Measurements from ENCODE around the gene EXOC3L4. TPM values are rescaled to one million over a fixed set of nuclear protein-coding genes. Genes with fewer than 3 reads are reported as not detected.

Gene EXOC3L4
- total and polyA plus RNA-seq, 5 donors: 0.63 to 2.5 (median 1.2) TPM

DNA sequence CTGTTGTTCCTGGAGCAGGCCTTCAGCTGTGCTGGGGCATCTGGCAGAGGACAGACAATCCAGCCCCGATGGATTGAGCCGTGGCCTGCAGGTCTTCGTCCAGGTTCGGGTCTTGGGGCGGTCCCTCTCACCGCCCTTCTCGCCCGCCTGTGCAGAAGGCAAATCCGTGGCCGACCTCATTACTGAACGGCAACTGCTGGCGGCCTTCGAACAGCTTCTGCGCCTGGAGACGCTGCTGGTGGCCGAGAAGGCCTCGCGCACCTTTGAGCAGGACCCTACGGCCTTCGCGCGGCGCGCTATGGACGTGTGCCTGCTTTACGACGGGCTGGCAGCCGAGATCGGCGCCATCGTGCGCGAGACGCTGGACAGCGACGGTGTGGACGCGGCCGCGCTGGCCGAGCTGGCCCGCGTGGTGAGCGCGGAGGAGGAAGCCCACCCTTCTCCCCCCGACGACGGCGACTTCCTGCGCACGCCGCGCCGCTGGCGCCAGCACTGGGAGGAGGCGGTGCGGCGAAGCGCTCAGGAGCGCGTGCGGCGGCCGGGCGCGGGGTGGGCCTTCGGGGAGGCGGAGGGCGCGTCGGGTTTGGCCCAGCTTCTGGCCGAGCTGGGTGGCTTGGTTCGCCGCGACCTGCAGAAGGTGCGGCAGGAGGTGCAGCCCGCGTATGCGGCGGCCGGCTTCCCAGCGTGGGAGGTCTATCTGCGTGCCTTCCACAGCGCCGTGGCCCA lies 7.6 kb downstream of the EXOC3L4 start:
- Histone ChIP-seq H3K27ac (ENCODE audit: low read length) (no peak overlapping the region), H3K4me1 (ENCODE audit: control insufficient read depth, insufficient read depth, low read length) (no peaks in the 10 kb centered on the region), H3K4me3 (ENCODE audit: low read length) (no peak overlapping the region), H3K9me3 (ENCODE audit: control insufficient read depth, low read length) (no peaks in the 10 kb centered on the region), H3K27me3 (ENCODE audit: control insufficient read depth, insufficient read depth) (no peaks in the 10 kb centered on the region)
- ATAC-seq (no peak), DNase-seq (peak in 2 of 3 donors; percentile 64 to 67)
- 23% methylated on average over 85 of the region's 85 CpGs for WGBS
- intact Hi-C loops (cut with DNase I): loop anchor here in 2 of 4 donors (10.0 kb wide), 2 partner anchors 83 to 193 kb away; no protein-coding TSS in a partner anchor

DNA sequence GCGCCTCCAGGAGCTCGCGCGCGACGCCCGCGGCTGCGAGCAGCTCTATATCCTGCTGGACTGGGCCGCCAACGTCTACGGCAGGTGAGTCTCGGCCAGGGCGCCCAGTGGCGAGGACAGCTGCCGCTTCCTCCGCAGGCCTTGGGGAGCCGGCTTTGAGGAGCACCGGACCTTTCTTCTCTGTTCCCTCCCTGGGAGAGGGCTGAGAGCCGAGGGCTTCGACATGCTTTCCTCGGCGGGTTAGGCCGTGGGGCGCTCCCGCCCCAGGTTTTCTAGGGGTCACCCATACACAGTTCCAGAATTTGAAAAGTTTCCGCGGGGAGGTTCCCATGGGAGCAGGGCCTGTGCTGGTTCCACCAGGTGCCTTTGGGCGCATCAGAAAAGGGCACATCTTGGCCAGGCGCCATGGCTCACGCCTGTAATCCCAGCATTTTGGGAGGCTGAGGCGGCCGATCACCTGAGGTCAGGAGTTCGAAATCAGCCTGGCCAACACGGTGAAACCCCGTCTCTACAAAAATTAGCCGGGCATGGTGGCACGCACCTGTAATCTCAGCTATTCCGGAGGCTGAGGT lies 8.2 kb downstream of the EXOC3L4 start:
- Histone ChIP-seq H3K4me3 (ENCODE audit: low read length) (no peak overlapping the region), H3K27me3 (ENCODE audit: control insufficient read depth, insufficient read depth) (no peaks in the 10 kb centered on the region), H3K4me1 (ENCODE audit: control insufficient read depth, insufficient read depth, low read length) (no peaks in the 10 kb centered on the region), H3K9me3 (ENCODE audit: control insufficient read depth, low read length) (no peaks in the 10 kb centered on the region), H3K27ac (ENCODE audit: low read length) (no peak overlapping the region)
- DNase-seq (peak in 2 of 3 donors; percentile 63 to 64), ATAC-seq (no peak)
- WGBS: 40% methylated on average over 39 of the region's 39 CpGs
- intact Hi-C loops (cut with DNase I): loop anchor here in 2 of 4 donors (10.0 kb wide), 2 partner anchors 82 to 192 kb away; no protein-coding TSS in a partner anchor

DNA sequence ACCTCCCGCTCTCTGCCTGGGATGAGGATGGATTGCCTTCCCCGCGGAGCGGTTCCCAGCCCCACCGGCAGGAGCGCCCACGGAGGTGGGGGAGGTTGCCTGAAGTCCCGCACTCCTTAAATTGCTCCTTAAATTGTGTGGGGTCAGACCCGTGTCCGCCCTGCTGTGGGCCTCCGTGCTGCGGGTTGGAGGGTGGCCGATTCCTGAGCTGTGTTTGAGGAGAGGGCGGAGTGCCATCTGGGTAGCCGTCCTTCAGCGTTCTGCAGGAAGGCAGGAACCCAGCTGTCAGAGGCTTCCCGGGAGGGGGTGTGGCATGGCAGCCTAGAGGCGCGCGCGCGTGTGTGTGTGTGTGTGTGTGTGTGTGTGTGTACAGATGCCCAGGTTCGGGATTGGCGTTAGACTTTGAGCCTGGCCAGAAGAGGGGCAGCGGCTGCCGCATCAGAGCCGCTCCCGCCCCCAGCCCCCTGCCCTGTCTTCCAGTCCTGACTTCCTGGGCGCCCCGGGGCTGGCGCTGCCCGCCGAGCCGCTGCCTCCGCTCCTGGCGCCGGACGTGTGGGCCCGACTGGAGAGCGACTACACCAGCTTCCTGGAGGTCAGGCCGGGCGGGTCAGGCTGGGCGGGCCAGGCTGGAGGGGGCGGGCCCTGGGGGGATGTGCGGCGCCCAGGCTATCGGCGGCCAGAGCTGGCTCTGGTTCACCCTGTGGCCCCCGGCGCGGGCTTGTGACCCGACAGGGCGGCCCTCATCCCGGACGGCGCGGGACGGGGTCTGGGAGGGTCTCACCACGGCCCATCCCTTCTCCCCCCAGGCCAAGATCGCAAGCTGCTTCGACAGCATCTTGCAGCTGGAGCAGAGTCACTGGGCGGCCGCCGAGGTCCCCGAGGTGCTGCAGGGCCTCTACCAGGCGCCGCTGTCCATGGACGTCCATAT lies 9.2 kb downstream of the EXOC3L4 start:
- Histone ChIP-seq H3K4me3 (ENCODE audit: low read length) (no peak overlapping the region), H3K4me1 (ENCODE audit: control insufficient read depth, insufficient read depth, low read length) (no peaks in the 10 kb centered on the region), H3K9me3 (ENCODE audit: control insufficient read depth, low read length) (no peaks in the 10 kb centered on the region), H3K27ac (ENCODE audit: low read length) (no peak overlapping the region), H3K27me3 (ENCODE audit: control insufficient read depth, insufficient read depth) (no peaks in the 10 kb centered on the region)
- intact Hi-C loops (cut with DNase I): loop anchor here in 3 of 4 donors (2.0 to 10.0 kb wide), 3 partner anchors 81 to 191 kb away; no protein-coding TSS in a partner anchor
- DNase-seq (peak; percentile 71 to 88 (median 83)), ATAC-seq (peak; percentile 45 to 72)
- WGBS: 9% methylated on average over 68 of the region's 68 CpGs

DNA sequence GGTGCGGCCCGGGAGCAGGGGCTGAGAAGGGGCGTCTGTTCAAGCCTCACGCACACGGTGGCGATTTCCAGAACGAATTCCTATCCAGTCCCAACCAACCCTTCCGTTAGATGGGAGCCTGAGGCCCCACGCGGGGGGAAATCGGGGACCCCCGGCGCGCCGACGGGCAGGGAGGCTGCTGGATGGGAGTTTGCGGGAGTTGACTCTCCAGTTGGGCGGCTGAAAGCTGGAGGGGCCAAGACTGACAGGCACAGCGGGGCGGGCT lies 9.8 kb downstream of the EXOC3L4 start:
- DNase-seq (no peak), ATAC-seq (no peak)
- intact Hi-C loops (cut with DNase I): loop anchor here in 3 of 4 donors (2.0 to 10.0 kb wide), 3 partner anchors 80 to 190 kb away; no protein-coding TSS in a partner anchor
- H3K27me3 ChIP-seq (ENCODE audit: control insufficient read depth, insufficient read depth): no peaks in the 10 kb centered on the region
- H3K9me3 ChIP-seq (ENCODE audit: control insufficient read depth, low read length): no peaks in the 10 kb centered on the region
- H3K4me3 ChIP-seq (ENCODE audit: low read length): no peak overlapping the region
- H3K4me1 ChIP-seq (ENCODE audit: control insufficient read depth, insufficient read depth, low read length): no peaks in the 10 kb centered on the region
- WGBS: 7% methylated on average over 20 of the region's 20 CpGs
- H3K27ac ChIP-seq (ENCODE audit: low read length): no peak overlapping the region

DNA sequence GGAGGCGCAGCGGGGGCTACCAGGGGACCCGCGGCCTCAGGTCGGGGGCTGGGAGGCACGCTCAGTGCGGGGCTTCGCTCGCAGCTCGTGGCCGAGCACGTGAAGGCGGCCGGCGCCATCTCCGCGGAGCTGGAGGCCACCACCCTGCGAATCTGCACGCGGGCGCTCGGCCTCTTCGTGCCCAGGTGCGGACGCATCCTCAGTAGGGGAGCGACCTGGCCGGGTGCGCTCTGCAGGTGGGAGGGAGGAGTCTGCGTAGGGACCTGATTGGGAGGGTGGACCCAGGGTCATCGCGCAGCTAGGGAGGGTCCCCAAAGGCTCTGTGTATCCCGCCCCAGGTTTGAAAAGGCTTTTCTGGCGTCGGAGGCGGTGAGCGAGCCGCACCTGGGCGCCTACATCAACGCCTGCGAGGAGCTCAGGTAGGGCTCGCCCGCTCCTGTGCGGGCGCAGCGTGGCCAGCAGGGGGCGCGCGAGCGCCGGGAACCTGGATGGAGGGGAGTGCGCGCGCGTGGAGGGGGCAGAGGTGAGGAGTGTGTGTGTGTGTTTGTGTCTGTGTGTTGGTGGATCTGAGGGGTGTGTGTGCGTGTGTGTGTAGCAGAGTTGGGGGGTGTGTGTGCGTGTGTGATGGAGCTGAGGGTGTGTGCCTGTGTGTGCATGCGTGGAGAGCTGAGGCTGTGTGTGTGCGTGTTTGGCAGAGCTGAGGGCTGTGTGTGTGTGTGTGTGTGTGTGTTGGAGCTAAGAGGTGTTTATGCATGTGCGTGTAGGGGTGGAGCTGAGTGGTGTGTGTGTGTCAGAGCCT lies 10.3 kb downstream of the EXOC3L4 start:
- ATAC-seq (peak; percentile 74 to 81), DNase-seq (peak; percentile 66 to 89 (median 88))
- no peaks in the 10 kb centered on the region for H3K4me1 ChIP-seq (ENCODE audit: control insufficient read depth, insufficient read depth, low read length)
- no peaks in the 10 kb centered on the region for H3K27me3 ChIP-seq (ENCODE audit: control insufficient read depth, insufficient read depth)
- H3K9me3 ChIP-seq (ENCODE audit: control insufficient read depth, low read length): no peaks in the 10 kb centered on the region
- 5% methylated on average over 59 of the region's 59 CpGs for WGBS
- intact Hi-C loops (cut with DNase I): loop anchor here (2.0 to 10.0 kb wide), 5 partner anchors 80 to 190 kb away; no protein-coding TSS in a partner anchor
- no peak overlapping the region for H3K27ac ChIP-seq (ENCODE audit: low read length)
- H3K4me3 ChIP-seq (ENCODE audit: low read length): no peak overlapping the region

DNA sequence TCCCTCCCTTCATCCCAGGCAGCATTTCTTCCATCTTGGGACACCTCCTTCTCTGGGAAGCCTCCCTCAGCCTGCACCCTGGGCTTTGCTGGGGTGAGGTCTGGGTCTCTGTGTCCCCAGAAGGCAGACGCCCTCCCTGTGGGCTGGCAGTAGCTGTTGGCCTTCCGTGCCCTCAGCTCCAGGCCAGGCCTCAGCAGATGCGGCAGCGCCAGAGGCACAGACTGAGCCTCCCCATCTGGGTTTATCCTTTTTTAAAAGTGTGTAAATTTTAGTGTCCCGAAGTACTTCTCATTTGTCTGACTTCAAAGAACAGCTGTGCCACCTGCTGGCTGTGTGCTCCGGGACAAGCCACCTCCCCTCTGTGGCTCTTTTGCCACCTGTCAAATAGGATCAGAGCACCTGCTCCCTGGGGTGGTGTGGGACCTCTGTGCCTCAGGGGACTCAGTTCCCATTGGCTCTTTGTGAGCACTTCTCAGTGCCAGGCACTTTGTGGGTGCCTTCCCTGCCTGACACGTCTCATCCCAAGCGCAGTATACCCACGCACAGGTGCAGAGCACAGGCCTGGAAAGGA lies 11.1 kb downstream of the EXOC3L4 start:
- DNase-seq (peak in 2 of 3 donors; percentile 44 to 46), ATAC-seq (no peak)
- no peaks in the 10 kb centered on the region for H3K9me3 ChIP-seq (ENCODE audit: control insufficient read depth, low read length)
- H3K4me1 ChIP-seq (ENCODE audit: control insufficient read depth, insufficient read depth, low read length): no peaks in the 10 kb centered on the region
- H3K4me3 ChIP-seq (ENCODE audit: low read length): no peak overlapping the region
- intact Hi-C loops (cut with DNase I): loop anchor here (2.0 to 10.0 kb wide), 5 partner anchors 79 to 189 kb away; no protein-coding TSS in a partner anchor
- H3K27me3 ChIP-seq (ENCODE audit: control insufficient read depth, insufficient read depth): no peaks in the 10 kb centered on the region
- WGBS: 75% methylated on average over 9 of the region's 9 CpGs
- H3K27ac ChIP-seq (ENCODE audit: low read length): no peak overlapping the region

DNA sequence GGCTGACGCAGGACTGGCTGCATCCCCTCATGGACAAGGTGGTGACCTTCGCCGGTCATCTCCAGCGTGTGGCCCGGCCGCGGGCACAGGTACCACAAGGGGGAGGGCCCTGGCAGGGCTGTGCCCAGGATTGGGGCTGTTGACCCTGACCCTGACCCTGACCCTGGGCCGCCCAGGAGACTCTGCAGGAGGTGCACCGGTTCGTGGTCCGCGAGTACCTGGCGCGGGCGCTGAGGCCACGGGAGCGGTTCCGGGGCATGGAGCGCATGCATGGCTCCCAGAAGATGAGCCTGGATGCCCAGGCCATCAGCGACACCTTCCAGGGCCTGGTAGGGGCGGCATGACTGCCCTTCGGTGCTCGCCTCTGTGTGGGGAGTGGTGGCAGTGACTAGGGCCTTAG lies 12.9 kb downstream of the EXOC3L4 start:
- Histone ChIP-seq H3K4me1 (ENCODE audit: control insufficient read depth, insufficient read depth, low read length) (no peaks in the 10 kb centered on the region), H3K27me3 (ENCODE audit: control insufficient read depth, insufficient read depth) (no peaks in the 10 kb centered on the region), H3K4me3 (ENCODE audit: low read length) (no peak overlapping the region), H3K27ac (ENCODE audit: low read length) (no peak overlapping the region), H3K9me3 (ENCODE audit: control insufficient read depth, low read length) (no peaks in the 10 kb centered on the region)
- intact Hi-C loops (cut with DNase I): loop anchor here in 3 of 4 donors (5.0 to 10.0 kb wide), 4 partner anchors 77 to 187 kb away; no protein-coding TSS in a partner anchor
- no peak for DNase-seq
- 95% methylated on average over 23 of the region's 23 CpGs for WGBS
- ATAC-seq: no peak

DNA sequence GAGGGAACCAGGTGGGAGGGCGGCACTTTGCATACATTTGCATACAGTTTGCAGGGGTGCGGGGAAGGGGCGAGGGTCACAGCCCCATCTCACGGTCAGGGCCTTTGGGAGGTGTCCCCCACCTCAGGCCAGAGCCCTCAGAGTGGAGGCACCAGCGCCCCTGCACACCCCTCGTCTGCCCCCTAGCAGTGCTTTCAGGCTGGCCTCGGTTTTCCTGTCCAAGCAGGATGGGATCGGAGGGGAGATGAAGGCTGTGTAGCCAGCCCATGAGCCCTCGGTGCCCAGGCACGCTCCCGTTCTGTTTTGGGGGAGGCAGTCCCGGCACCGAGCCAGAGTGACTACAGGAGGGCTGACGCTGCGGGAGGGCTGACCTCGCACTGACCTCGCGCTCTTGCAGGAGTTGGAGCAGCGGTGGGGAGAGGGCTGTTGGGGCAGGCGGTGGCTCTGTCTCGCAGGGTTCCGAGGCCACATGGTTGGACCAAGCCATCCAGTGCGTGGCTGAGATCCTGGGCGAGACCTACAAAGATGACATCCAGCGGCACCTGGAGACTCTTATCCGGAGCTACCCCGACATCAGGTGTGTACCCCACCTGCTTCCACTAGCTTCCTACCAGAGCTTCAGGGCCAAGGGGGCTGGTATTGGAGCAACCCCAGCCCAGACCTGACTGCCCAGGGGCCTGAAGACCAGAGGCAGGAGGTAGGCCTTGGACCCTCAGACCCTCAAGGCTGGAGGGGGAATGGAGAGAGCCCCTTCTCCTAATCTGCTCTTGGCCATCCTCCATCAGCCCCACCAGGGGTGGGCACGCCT lies 13.6 kb downstream of the EXOC3L4 start:
- Histone ChIP-seq H3K9me3 (ENCODE audit: control insufficient read depth, low read length) (no peaks in the 10 kb centered on the region), H3K27me3 (ENCODE audit: control insufficient read depth, insufficient read depth) (no peaks in the 10 kb centered on the region), H3K4me3 (ENCODE audit: low read length) (no peak overlapping the region), H3K27ac (ENCODE audit: low read length) (no peak overlapping the region), H3K4me1 (ENCODE audit: control insufficient read depth, insufficient read depth, low read length) (no peaks in the 10 kb centered on the region)
- 88% methylated on average over 28 of the region's 28 CpGs for WGBS
- DNase-seq: no peak
- intact Hi-C loops (cut with DNase I): loop anchor here in 3 of 4 donors (5.0 to 10.0 kb wide), 4 partner anchors 77 to 187 kb away; no protein-coding TSS in a partner anchor
- ATAC-seq: no peak

DNA sequence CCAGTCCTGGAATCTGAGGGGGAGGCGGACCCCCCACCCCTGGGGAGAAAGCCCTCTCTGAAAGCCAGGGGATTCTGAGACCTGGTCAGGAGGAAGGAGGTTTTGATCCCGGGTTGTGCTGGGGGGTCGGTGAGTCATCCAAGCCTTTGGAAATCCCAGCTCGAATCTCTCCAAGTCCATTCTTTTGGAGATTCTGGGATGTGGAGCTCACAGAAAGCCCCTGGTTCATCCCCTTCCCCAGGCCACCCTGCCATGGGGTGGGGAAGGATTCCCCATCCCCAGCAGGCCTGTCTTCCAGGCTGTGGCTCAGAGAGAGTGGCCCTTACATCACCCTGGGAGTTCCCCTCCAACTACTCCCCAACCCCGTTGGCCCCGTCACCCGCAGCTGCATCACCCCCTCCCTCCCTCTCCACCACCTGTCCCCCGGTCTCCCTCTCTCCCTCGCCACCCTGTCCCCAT lies 14.3 kb downstream of the EXOC3L4 start:
- intact Hi-C loops (cut with DNase I): loop anchor here in 3 of 4 donors (5.0 to 10.0 kb wide), 4 partner anchors 76 to 186 kb away; no protein-coding TSS in a partner anchor
- ATAC-seq (no peak), DNase-seq (no peak)
- Histone ChIP-seq H3K27ac (ENCODE audit: low read length) (no peak overlapping the region), H3K27me3 (ENCODE audit: control insufficient read depth, insufficient read depth) (no peaks in the 10 kb centered on the region), H3K4me3 (ENCODE audit: low read length) (no peak overlapping the region), H3K4me1 (ENCODE audit: control insufficient read depth, insufficient read depth, low read length) (no peaks in the 10 kb centered on the region), H3K9me3 (ENCODE audit: control insufficient read depth, low read length) (no peaks in the 10 kb centered on the region)
- 38% methylated on average over 9 of the region's 9 CpGs for WGBS
